HEK293T (cell line): Measurements from ENCODE around the gene EFCAB8.

Experiments used
- BHLHE40 ChIP-seq: fragments of 450-650 bp; IDR thresholded peaks from 2 replicates; pipeline ENCODE4 v1.6.1; 2016; ENCODE audit warnings: mild to moderate bottlenecking, moderate library complexity, borderline replicate concordance
- CTBP1 ChIP-seq: fragments of 450-650 bp; IDR thresholded peaks from 2 replicates; pipeline ENCODE4 v1.6.1; 2016; ENCODE audit warnings: borderline replicate concordance
- FOXA1 ChIP-seq: fragments of 450-650 bp; IDR thresholded peaks from 2 replicates; pipeline ENCODE4 v1.6.1; 2016; ENCODE audit warnings: mild to moderate bottlenecking
- FOXK2 ChIP-seq: fragments of 450-650 bp; IDR thresholded peaks from 2 replicates; pipeline ENCODE4 v1.6.1; 2016; ENCODE audit warnings: mild to moderate bottlenecking
- FOXM1 ChIP-seq: fragments of 450-650 bp; IDR thresholded peaks from 2 replicates; pipeline ENCODE4 v1.6.1; 2017; ENCODE audit warnings: mild to moderate bottlenecking, borderline replicate concordance
- L3MBTL2 ChIP-seq: fragments of 450-650 bp; conservative IDR thresholded peaks from 2 replicates; pipeline ENCODE4 v1.6.1; 2016; ENCODE audit warnings: mild to moderate bottlenecking
- SP1 ChIP-seq: fragments of 450-650 bp; IDR thresholded peaks from 2 replicates; pipeline ENCODE4 v1.6.1; 2017
- SUZ12 ChIP-seq: fragments of 450-650 bp; IDR thresholded peaks from 2 replicates; pipeline ENCODE4 v1.6.1; 2016; ENCODE audit warnings: mild to moderate bottlenecking
- TARDBP ChIP-seq: fragments of 450-650 bp; IDR thresholded peaks from 2 replicates; pipeline ENCODE4 v1.6.1; 2016
- ZNF384 ChIP-seq: fragments of 450-650 bp; IDR thresholded peaks from 2 replicates; pipeline ENCODE4 v1.6.1; 2016

- TF ChIP-seq CTBP1 (no peak), FOXK2 (no peak), TARDBP (no peak), ZNF384 (no peak), FOXM1 (no peak), L3MBTL2 (no peak), BHLHE40 (no peak), SP1 (no peak), FOXA1 (no peak), SUZ12 (no peak)
Observed at GRCh38 chr20:32920530-32921298, 62.0 kb downstream of the EFCAB8 start.
